Measurements from ENCODE around the gene CCT3. TPM values are rescaled to one million over a fixed set of nuclear protein-coding genes. Genes with fewer than 3 reads are reported as not detected.

The CCT3 gene
- total RNA-seq, 2 donors from 2014 or later: 104 to 106 TPM

DNA sequence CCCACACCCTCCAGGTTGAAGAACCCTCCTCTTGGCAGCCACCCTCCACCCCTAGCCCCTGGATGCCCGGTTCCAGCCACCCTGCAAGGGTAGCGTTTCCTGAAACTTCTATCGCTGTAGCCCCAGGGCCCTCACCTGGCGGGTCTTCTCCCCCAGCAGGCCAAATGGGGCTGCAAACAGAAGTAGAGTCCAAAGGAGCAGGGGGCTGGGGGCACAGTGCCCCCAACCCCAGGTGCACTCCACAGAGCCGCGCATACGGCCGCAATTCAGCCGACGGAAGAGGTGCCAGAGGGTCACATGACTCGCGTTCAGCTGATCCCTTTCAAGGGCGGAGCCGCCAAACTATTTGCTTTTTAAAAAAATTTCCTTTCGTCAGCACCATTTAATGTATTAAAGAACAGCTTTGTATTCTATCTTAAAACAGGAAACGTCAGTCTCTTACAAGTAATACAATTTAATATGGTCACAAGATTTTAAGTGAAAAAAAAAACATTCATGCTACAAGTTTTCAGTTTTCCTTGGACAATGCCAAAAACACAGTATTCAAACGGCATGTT lies 42.6 kb downstream of the CCT3 start, which contains the start of gene GLMP:
Gene GLMP (minus strand): TSS at position 289 of the 557 bp plus-strand sequence. CDS start 34 bp downstream, at position 255.
- peaks cover 28% of the 10 kb centered on the region for H3K4me1 ChIP-seq
- intact Hi-C loops (cut with DNase I): no loop called here

DNA sequence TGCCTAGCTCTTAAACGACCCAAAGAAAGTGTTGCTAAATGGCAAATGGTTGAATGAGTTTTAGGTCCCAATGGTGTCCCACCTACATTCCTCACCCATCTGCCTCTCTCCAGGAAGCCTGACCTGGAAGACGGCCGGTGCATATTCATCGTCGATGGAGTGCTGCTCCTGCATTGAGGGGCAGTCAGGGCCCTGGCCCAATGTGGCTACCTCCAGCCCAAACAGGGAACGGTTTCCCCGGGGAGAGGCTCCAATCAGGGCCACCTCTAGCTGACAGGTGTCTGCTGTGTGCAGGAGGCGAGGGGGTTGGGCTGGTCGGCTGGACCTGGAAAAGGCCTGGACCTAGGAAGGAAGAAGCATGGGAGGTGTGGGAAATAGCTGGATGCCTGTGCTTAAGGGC lies 44.2 kb downstream of the CCT3 start:
- no peaks in the 10 kb centered on the region for H3K36me3 ChIP-seq (replicated peaks in 1 of 2; ENCODE audit: insufficient read depth in 1 of 2, low read depth in 2 of 2)
- no peak for ATAC-seq
- H3K9me3 ChIP-seq: no peaks in the 10 kb centered on the region
- no peaks in the 10 kb centered on the region for H3K27me3 ChIP-seq
- peaks cover 28% of the 10 kb centered on the region for H3K4me1 ChIP-seq
- WGBS, 2 donors: 67 to 90% methylated on average over 3 to 9 of the region's 9 CpGs
- no peak overlapping the region for H3K27ac ChIP-seq
- DNase-seq: no peak
- H3K4me3 ChIP-seq: no peak overlapping the region
- TF ChIP-seq, protein P1, sequence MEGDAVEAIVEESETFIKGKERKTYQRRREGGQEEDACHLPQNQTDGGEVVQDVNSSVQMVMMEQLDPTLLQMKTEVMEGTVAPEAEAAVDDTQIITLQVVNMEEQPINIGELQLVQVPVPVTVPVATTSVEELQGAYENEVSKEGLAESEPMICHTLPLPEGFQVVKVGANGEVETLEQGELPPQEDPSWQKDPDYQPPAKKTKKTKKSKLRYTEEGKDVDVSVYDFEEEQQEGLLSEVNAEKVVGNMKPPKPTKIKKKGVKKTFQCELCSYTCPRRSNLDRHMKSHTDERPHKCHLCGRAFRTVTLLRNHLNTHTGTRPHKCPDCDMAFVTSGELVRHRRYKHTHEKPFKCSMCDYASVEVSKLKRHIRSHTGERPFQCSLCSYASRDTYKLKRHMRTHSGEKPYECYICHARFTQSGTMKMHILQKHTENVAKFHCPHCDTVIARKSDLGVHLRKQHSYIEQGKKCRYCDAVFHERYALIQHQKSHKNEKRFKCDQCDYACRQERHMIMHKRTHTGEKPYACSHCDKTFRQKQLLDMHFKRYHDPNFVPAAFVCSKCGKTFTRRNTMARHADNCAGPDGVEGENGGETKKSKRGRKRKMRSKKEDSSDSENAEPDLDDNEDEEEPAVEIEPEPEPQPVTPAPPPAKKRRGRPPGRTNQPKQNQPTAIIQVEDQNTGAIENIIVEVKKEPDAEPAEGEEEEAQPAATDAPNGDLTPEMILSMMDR (IDR thresholded peaks at IDR 0.05): no peak
- TF ChIP-seq POLR2A (IDR thresholded peaks at IDR 0.05): no peak
- intact Hi-C loops (cut with DNase I): no loop called here

More for the DNA sequence above, 42.6 kb downstream of the CCT3 start, which contains the start of gene GLMP:
- H3K36me3 ChIP-seq (replicated peaks in 1 of 2; ENCODE audit: insufficient read depth in 1 of 2, low read depth in 2 of 2): no peaks in the 10 kb centered on the region
- WGBS, 2 donors: 0 to 1% methylated on average over 16 to 17 of the region's 17 CpGs
- H3K27me3 ChIP-seq: no peaks in the 10 kb centered on the region
- H3K9me3 ChIP-seq: no peaks in the 10 kb centered on the region
- peak within 1 kb of the TSS; percentile 65 to 76 for H3K4me3 ChIP-seq
- DNase-seq (peak; percentile 70 to 83 (median 72)), ATAC-seq (peak; percentile 66)
- peak within 1 kb of the TSS in 3 of 4 donors; percentile 35 to 52 (median 36) for H3K27ac ChIP-seq
- TF ChIP-seq, protein P1 (IDR thresholded peaks at IDR 0.05): no peak
- peak in 2 of 3 donors; percentile 30 to 41 for TF ChIP-seq POLR2A (IDR thresholded peaks at IDR 0.05)

DNA sequence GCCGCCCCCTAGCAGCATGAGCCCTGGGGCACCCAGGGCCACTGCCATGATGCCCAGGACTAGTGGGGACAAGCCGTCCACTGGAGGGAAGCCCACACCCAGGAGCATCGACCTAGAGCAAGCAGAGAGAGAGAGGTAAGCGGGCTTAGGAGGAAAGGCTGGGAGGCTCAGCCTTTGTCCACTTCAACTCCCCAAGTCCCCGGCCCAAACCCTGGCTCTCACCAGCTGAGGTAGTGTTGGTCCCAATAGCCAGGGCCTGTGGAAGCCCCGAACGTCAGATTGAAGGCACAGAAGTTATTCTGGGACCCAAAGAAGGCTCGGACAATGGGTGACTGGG lies 45.0 kb downstream of the CCT3 start:
- intact Hi-C loops (cut with DNase I): no loop called here
- H3K36me3 ChIP-seq (replicated peaks in 1 of 2; ENCODE audit: insufficient read depth in 1 of 2, low read depth in 2 of 2): no peaks in the 10 kb centered on the region
- 84 to 93% methylated on average over 7 to 8 of the region's 8 CpGs for WGBS, 2 donors
- no peak overlapping the region for H3K27ac ChIP-seq
- H3K4me3 ChIP-seq: no peak overlapping the region
- DNase-seq: no peak
- TF ChIP-seq POLR2A (IDR thresholded peaks at IDR 0.05): no peak
- no peak for ATAC-seq
- no peaks in the 10 kb centered on the region for H3K27me3 ChIP-seq
- H3K9me3 ChIP-seq: no peaks in the 10 kb centered on the region
- peaks cover 28% of the 10 kb centered on the region for H3K4me1 ChIP-seq

DNA sequence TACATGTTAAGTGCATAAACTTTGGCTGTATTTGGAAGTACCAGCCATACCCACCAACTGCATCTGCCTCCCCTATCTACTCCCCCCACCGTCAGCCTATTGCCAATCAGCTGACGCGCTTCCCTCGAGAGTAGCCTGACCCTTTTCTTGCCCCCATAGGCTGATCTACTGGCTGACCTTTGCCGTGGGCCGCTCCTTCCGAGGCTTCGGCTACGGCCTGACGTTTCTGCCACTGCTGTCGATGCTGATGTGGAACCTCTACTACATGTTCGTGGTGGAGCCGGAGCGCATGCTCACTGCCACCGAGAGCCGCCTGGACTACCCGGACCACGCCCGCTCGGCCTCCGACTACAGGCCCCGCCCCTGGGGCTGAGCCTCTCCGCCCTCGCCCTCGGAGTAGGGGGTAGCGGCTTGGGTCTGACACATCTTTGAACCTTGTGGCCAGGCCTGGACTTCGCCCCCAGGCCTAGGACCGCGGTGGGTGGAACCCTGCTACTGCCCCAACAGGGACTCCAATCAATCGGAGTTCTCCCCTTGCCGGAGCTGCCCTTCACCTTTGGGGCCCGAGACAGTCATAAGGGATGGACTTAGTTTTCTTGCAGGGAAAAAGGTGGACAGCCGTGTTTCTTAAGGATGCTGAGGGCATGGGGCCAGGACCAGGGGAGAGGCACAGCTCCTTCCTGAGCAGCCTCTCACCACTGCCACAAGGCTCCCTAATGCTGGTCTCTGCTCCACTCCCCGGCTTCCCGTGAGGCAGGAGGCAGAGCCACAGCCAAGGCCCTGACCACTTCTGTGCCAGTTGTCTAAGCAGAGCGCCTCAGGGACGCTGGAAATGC lies 46.6 kb downstream of the CCT3 start:
- peak; percentile 93 for ATAC-seq
- Histone ChIP-seq H3K4me1 (peaks cover 28% of the 10 kb centered on the region), H3K27me3 (no peaks in the 10 kb centered on the region), H3K27ac (peak overlapping the region; percentile 23 to 72 (median 62)), H3K9me3 (no peaks in the 10 kb centered on the region), H3K4me3 (peak overlapping the region in 1 of 2 donors; percentile 10), H3K36me3 (replicated peaks in 1 of 2; ENCODE audit: insufficient read depth in 1 of 2, low read depth in 2 of 2) (no peaks in the 10 kb centered on the region)
- TF ChIP-seq, protein P1 (IDR thresholded peaks at IDR 0.05): no peak
- TF ChIP-seq POLR2A (IDR thresholded peaks at IDR 0.05): peak; percentile 33 to 75 (median 68)
- intact Hi-C loops (cut with DNase I): no loop called here
- DNase-seq: peak; percentile 85 to 96 (median 94)
- WGBS, 2 donors: 11 to 12% methylated on average over 13 to 37 of the region's 37 CpGs

DNA sequence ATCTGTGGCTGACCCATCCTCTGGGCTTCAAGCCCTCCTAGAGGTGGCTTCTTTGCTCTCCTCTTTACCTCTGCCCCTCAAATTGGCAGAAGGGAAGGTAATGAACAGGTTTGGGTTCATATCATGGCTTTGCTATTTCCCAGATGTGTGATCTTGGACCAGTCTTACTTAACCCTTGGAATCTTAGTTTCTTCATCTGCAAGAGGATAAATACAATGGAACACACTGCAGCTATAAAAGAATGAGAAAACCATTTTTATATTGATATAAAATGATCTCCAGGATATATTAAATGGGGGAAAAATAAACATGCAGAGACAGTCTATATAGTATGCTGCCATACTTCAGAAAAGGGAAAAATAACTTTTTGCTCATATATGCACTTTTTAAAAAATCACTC lies 48.2 kb downstream of the CCT3 start:
- H3K4me1 ChIP-seq: peaks cover 23% of the 10 kb centered on the region
- ATAC-seq (no peak), DNase-seq (no peak)
- intact Hi-C loops (cut with DNase I): no loop called here
- no peaks in the 10 kb centered on the region for H3K27me3 ChIP-seq
- no peak overlapping the region for H3K27ac ChIP-seq
- H3K36me3 ChIP-seq (replicated peaks in 1 of 2; ENCODE audit: insufficient read depth in 1 of 2, low read depth in 2 of 2): no peaks in the 10 kb centered on the region
- no peak overlapping the region for H3K4me3 ChIP-seq
- TF ChIP-seq, protein P1 (IDR thresholded peaks at IDR 0.05): no peak
- TF ChIP-seq POLR2A (IDR thresholded peaks at IDR 0.05): no peak
- H3K9me3 ChIP-seq: no peaks in the 10 kb centered on the region

Data from body of pancreas (tissue), 4 donors.